Epithelial cell of esophagus (primary cell): ENCODE results near the gene GRM4.

Experiments
- DNase-seq: peaks from one replicate; pipeline ENCODE4 v3.0.0; 2010; ENCODE audit warnings: low read depth
- H3K4me3 ChIP-seq: 2 replicates; pipeline ENCODE4 v1.5.1; 2011; ENCODE audit warnings: mild to moderate bottlenecking, low read length, control low read depth
- CTCF ChIP-seq: IDR thresholded peaks from 2 replicates; pipeline ENCODE4 v1.5.1; 2011; ENCODE audit warnings: low read depth, mild to moderate bottlenecking, low read length, control low read depth, inconsistent platforms; ENCODE audit not compliant: insufficient read depth; ENCODE audit errors: missing control alignments

Gene GRM4

GRCh38 chr6:34050691-34051090 lies 95.2 kb downstream of the GRM4 start:
- no peak for DNase-seq
- H3K4me3 ChIP-seq = no peak overlapping the region
- no peak for TF ChIP-seq CTCF

GRCh38 chr6:34049395-34050342 lies 96.2 kb downstream of the GRM4 start:
- H3K4me3 ChIP-seq = no peak overlapping the region
- no peak for TF ChIP-seq CTCF
- no peak for DNase-seq

GRCh38 chr6:34047913-34048867 lies 97.7 kb downstream of the GRM4 start:
- H3K4me3 ChIP-seq = no peak overlapping the region
- DNase-seq = no peak
- no peak for TF ChIP-seq CTCF

- DNase-seq = no peak
- no peak for TF ChIP-seq CTCF
Observed at GRCh38 chr6:34046617-34047016, 99.3 kb downstream of the GRM4 start.

GRCh38 chr6:34045771-34046170 lies 100.1 kb downstream of the GRM4 start:
- no peak overlapping the region for H3K4me3 ChIP-seq
- TF ChIP-seq CTCF = no peak
- DNase-seq = no peak

More at GRCh38 chr6:34046617-34047016, 99.3 kb downstream of the GRM4 start:
- H3K4me3 ChIP-seq = no peak overlapping the region

- H3K4me3 ChIP-seq = no peak overlapping the region
- TF ChIP-seq CTCF = no peak
- no peak for DNase-seq
Observed at GRCh38 chr6:34044945-34045595, 100.8 kb downstream of the GRM4 start.
